SK-N-SH (cell line): ENCODE data around the gene MTHFD1L. TPM values are rescaled to one million over a fixed set of nuclear protein-coding genes. Genes with fewer than 3 reads are reported as not detected.

Source experiments
- CTCF ChIA-PET: fragments of 300-600, 350-600 bp; formaldehyde crosslinking; extraction: SDS; loops from one replicate; lab custom pipeline; 2021; lab: Yijun Ruan, JAX
- POLR2A ChIA-PET: fragments of 350-600 bp; sonication (Branson Sonifier 250); formaldehyde crosslinking; extraction: SDS; loops from one replicate; lab custom pipeline; 2020; ENCODE audit warnings: antibody characterized with exemption, inconsistent platforms; lab: Yijun Ruan, JAX
- DNase-seq: peaks from one replicate; pipeline ENCODE4 v3.0.0; 2012
- H2AFZ ChIP-seq: fragments of 200-600 bp; sonication (generic); 2 replicates; pipeline ENCODE4 v1.8.1; 2016; ENCODE audit warnings: antibody characterized with exemption, mild to moderate bottlenecking, low read depth
- H3F3A ChIP-seq: fragments of 200-600 bp; sonication (generic); replicated peaks from 2 replicates; pipeline ENCODE3; 2016; ENCODE audit warnings: antibody characterized with exemption, mild to moderate bottlenecking; ENCODE audit not compliant: insufficient read depth
- H3K27ac ChIP-seq, 2 experiments: fragments of 200-500 bp in 1 of 2; fragments of 200-600 bp in 1 of 2; sonication (Bioruptor generic) in 1 of 2; sonication (generic), shearing (Covaris generic) in 1 of 2; 2 replicates each; pipeline versions ENCODE4 v1.5.1 to v1.6.1; 2014 to 2016; ENCODE audit warnings: low read depth in 2 of 2, inconsistent platforms in 1 of 2, low read length in 1 of 2, mild to moderate bottlenecking in 1 of 2, mixed read lengths in 1 of 2
- H3K27me3 ChIP-seq: fragments of 200-600 bp; sonication (generic), shearing (Covaris generic); 2 replicates; pipeline ENCODE4 v1.6.1; 2016; ENCODE audit warnings: mixed run types; ENCODE audit not compliant: insufficient read depth
- H3K36me3 ChIP-seq, 2 experiments: fragments of 200-500 bp in 1 of 2; fragments of 200-600 bp in 1 of 2; sonication (Bioruptor generic) in 1 of 2; sonication (generic) in 1 of 2; replicated peaks in 1 of 2; 2 replicates each; pipeline versions ENCODE3 to v1.5.1; 2014 to 2016; ENCODE audit warnings: low read length in 1 of 2, mild to moderate bottlenecking in 1 of 2; ENCODE audit not compliant: insufficient read depth in 2 of 2, control insufficient read depth in 1 of 2
- H3K4me1 ChIP-seq, 2 experiments: fragments of 200-500 bp in 1 of 2; fragments of 200-600 bp in 1 of 2; sonication (Bioruptor generic) in 1 of 2; sonication (generic), shearing (Covaris generic) in 1 of 2; 2 replicates each; pipeline versions ENCODE4 v1.5.1 to v1.6.1; 2014 to 2016; ENCODE audit warnings: low read depth in 1 of 2, low read length in 1 of 2, mixed run types in 1 of 2; ENCODE audit not compliant: insufficient read depth in 2 of 2, control insufficient read depth in 1 of 2
- H3K4me2 ChIP-seq: fragments of 200-600 bp; sonication (generic), shearing (Covaris generic); 2 replicates; pipeline ENCODE4 v1.6.1; 2017; ENCODE audit warnings: mixed run types
- H3K4me3 ChIP-seq, 2 experiments: fragments of 200-500 bp in 1 of 2; fragments of 200-600 bp in 1 of 2; sonication (Bioruptor generic) in 1 of 2; sonication (generic), shearing (Covaris generic) in 1 of 2; 2 replicates each; pipeline versions ENCODE4 v1.5.1 to v1.8.1; 2014 to 2016; ENCODE audit warnings: low read depth in 2 of 2, inconsistent platforms in 1 of 2, low read length in 1 of 2, mild to moderate bottlenecking in 1 of 2, mixed read lengths in 1 of 2, moderate library complexity in 1 of 2
- H3K79me2 ChIP-seq: fragments of 200-600 bp; sonication (generic); 2 replicates; pipeline ENCODE4 v1.8.1; 2017; ENCODE audit warnings: mild to moderate bottlenecking; ENCODE audit not compliant: insufficient read depth
- H3K9ac ChIP-seq: fragments of 200-600 bp; sonication (generic); 2 replicates; pipeline ENCODE4 v1.6.1; 2017; ENCODE audit warnings: mixed run types
- H3K9me2 ChIP-seq: fragments of 200-600 bp; sonication (generic); 2 replicates; pipeline ENCODE4 v1.6.1; 2017; ENCODE audit warnings: mixed run types
- H3K9me3 ChIP-seq: fragments of 200-600 bp; sonication (generic); 2 replicates; pipeline ENCODE4 v1.6.1; 2017; ENCODE audit warnings: mixed run types, mild to moderate bottlenecking, moderate library complexity
- H4K20me1 ChIP-seq: fragments of 200-600 bp; sonication (generic); 2 replicates; pipeline ENCODE4 v1.6.1; 2017; ENCODE audit warnings: mild to moderate bottlenecking, mixed run types; ENCODE audit not compliant: insufficient read depth
- CHD2 ChIP-seq: fragments of 150-350 bp; IDR thresholded peaks from 2 replicates; pipeline ENCODE4 v1.6.1; 2018; ENCODE audit warnings: low read length; ENCODE audit not compliant: partially characterized antibody
- CTCF ChIP-seq: fragments of 200-600 bp; sonication (generic); IDR thresholded peaks from 2 replicates; pipeline ENCODE4 v1.6.1; 2017; ENCODE audit warnings: antibody characterized with exemption, mild to moderate bottlenecking, moderate library complexity
- ELF1 ChIP-seq: IDR thresholded peaks from 2 replicates; pipeline ENCODE4 v1.4.0; 2012
- FOSL2 ChIP-seq: IDR thresholded peaks from 2 replicates; pipeline ENCODE4 v1.4.0; 2012; ENCODE audit warnings: low read depth, mild to moderate bottlenecking, moderate library complexity, borderline replicate concordance
- FOXM1 ChIP-seq: IDR thresholded peaks from 2 replicates; pipeline ENCODE4 v1.4.0; 2012; ENCODE audit warnings: low read depth, mild to moderate bottlenecking
- GABPA ChIP-seq: IDR thresholded peaks from 2 replicates; pipeline ENCODE4 v1.4.0; 2012; ENCODE audit warnings: low read depth, mild to moderate bottlenecking
- GATA2 ChIP-seq: sonication (generic); formaldehyde crosslinking; IDR thresholded peaks from 2 replicates; pipeline ENCODE4 v1.5.0; 2020; ENCODE audit warnings: mild to moderate bottlenecking, missing genetic modification reagents
- JUND ChIP-seq: IDR thresholded peaks from 2 replicates; pipeline ENCODE4 v1.4.0; 2012
- MEF2A ChIP-seq: IDR thresholded peaks from 2 replicates; pipeline ENCODE4 v1.4.0; 2012; ENCODE audit warnings: low read depth, borderline replicate concordance
- NFIC ChIP-seq: IDR thresholded peaks from 2 replicates; pipeline ENCODE4 v1.4.0; 2012; ENCODE audit warnings: borderline replicate concordance
- PBX3 ChIP-seq: IDR thresholded peaks from 2 replicates; pipeline ENCODE4; 2012
- POLR2AphosphoS5 ChIP-seq: IDR thresholded peaks from 2 replicates; pipeline ENCODE4 v1.6.1; 2012; ENCODE audit warnings: low read depth, low read length
- RAD21 ChIP-seq: IDR thresholded peaks from 2 replicates; pipeline ENCODE4 v1.6.1; 2012; ENCODE audit warnings: mild to moderate bottlenecking, low read length
- REST ChIP-seq: IDR thresholded peaks from 2 replicates; pipeline ENCODE4 v1.6.1; 2012; ENCODE audit warnings: mild to moderate bottlenecking, low read depth, low read length, moderate library complexity
- SMC3 ChIP-seq: IDR thresholded peaks from 2 replicates; pipeline ENCODE4 v1.6.1; 2012; ENCODE audit warnings: low read depth, low read length, improper control_type of control experiment
- TEAD4 ChIP-seq: IDR thresholded peaks from 2 replicates; pipeline ENCODE4 v1.4.0; 2012; ENCODE audit warnings: mild to moderate bottlenecking, borderline replicate concordance; ENCODE audit not compliant: insufficient read depth
- USF1 ChIP-seq: IDR thresholded peaks from 2 replicates; pipeline ENCODE4 v1.4.0; 2012; ENCODE audit warnings: low read depth, borderline replicate concordance
- YY1 ChIP-seq: IDR thresholded peaks from 2 replicates; pipeline ENCODE4 v1.4.0; 2012; ENCODE audit warnings: low read depth, mild to moderate bottlenecking
- ZBTB33 ChIP-seq: IDR thresholded peaks from 2 replicates; pipeline ENCODE4 v1.4.0; 2012; ENCODE audit warnings: low read depth, borderline replicate concordance
- WGBS: methylation state at CpG from one replicate; pipeline ENCODE4 v1.1.6; 2017; ENCODE audit warnings: low lambda C conversion rate; 5-methylcytosine and 5-hydroxymethylcytosine counted together
- polyA plus RNA-seq, 3 experiments: library from polyadenylated mRNA; depleted of rRNA; stranded (reverse); fragments of >200 nt; gene quantifications; 2 replicates each; pipeline ENCODE4 v1.2.3, GENCODE V29; 2012

The MTHFD1L gene
- polyA plus RNA-seq, 1 of the 3 experiments (the other 2 are of a cell fraction), result 37.0 TPM

GRCh38 chr6:150830439-150831165, 34.9 kb upstream of the MTHFD1L start:
- Histone ChIP-seq H3K36me3 (no peaks in the 10 kb centered on the region), H3K9me2 (no peaks in the 10 kb centered on the region), H3K27me3 (no peaks in the 10 kb centered on the region), H3K9me3 (no peaks in the 10 kb centered on the region), H4K20me1 (no peaks in the 10 kb centered on the region), H3K79me2 (no peaks in the 10 kb centered on the region), H2AFZ (0 out of 2 replicates have a peak overlapping the region, but pooled peaks have one; percentile 29), H3K4me3 (no peak overlapping the region), H3K4me1 (no peaks in the 10 kb centered on the region), H3F3A (no peaks in the 10 kb centered on the region), H3K4me2 (no peak overlapping the region), H3K9ac (no peak overlapping the region), H3K27ac (no peak overlapping the region)
- ChIA-PET CTCF (interaction anchor here (0.9 to 1.6 kb wide), 2 partner anchors 15 kb away, joined by 3 to 6 read pairs; no protein-coding TSS in a partner anchor), POLR2A (no interaction called here)
- 65% methylated on average over 8 of the region's 13 CpGs for WGBS
- no peak for DNase-seq
- no peak for TF ChIP-seq ELF1
- TF ChIP-seq PBX3, result no peak
- no peak for TF ChIP-seq USF1

GRCh38 chr6:150831577-150831976, 33.9 kb upstream of the MTHFD1L start:
- ChIA-PET CTCF (interaction anchor here (0.9 kb wide), 1 partner anchor 16 kb away, joined by 3 read pairs; no protein-coding TSS in a partner anchor), POLR2A (no interaction called here)
- Histone ChIP-seq H3K9me3 (no peaks in the 10 kb centered on the region), H3K27me3 (no peaks in the 10 kb centered on the region), H2AFZ (0 out of 2 replicates have a peak overlapping the region, but pooled peaks have one; percentile 35), H3K27ac (no peak overlapping the region), H3K79me2 (no peaks in the 10 kb centered on the region), H3F3A (no peaks in the 10 kb centered on the region), H3K9me2 (no peaks in the 10 kb centered on the region), H3K9ac (no peak overlapping the region), H4K20me1 (no peaks in the 10 kb centered on the region), H3K4me2 (no peak overlapping the region), H3K4me3 (no peak overlapping the region), H3K4me1 (no peaks in the 10 kb centered on the region), H3K36me3 (no peaks in the 10 kb centered on the region)
- 48% methylated on average over 12 of the region's 14 CpGs for WGBS
- no peak for DNase-seq
- TF ChIP-seq GATA2 (CRISPR knock-in tag) (no peak), REST (no peak), SMC3 (no peak), GABPA (no peak), POLR2AphosphoS5 (no peak), JUND (no peak), FOXM1 (no peak), FOSL2 (no peak), CTCF (no peak), YY1 (no peak), TEAD4 (no peak), CHD2 (no peak), NFIC (no peak), MEF2A (no peak), RAD21 (no peak), ELF1 (no peak), ZBTB33 (no peak)
